Prostate gland (tissue), 2 donors: ENCODE measurements around the gene SNAPC2.

Source experiments
- POLR2A ChIP-seq: fragments of 450-650 bp; IDR thresholded peaks from one replicate; pipeline ENCODE4 v1.6.1; 2016; ENCODE audit warnings: antibody characterized with exemption, mild to moderate bottlenecking
- POLR2AphosphoS5 ChIP-seq: sonication (generic); formaldehyde crosslinking; IDR thresholded peaks from one replicate; pipeline ENCODE4 v1.6.1; 2017; ENCODE audit warnings: antibody characterized with exemption
- TF ChIP-seq, protein P1 (sequence below), 4 experiments: fragments of 200-600 bp in 2 of 4; fragments of 450-650 bp in 2 of 4; sonication (generic) in 2 of 4; IDR thresholded peaks; 1 replicate in 3 of 4; 2 replicates in 1 of 4; pipeline ENCODE4 v1.5.1; 2016 to 2019; ENCODE audit warnings: antibody characterized with exemption in 4 of 4, mild to moderate bottlenecking in 2 of 4, moderate library complexity in 2 of 4

DNA sequence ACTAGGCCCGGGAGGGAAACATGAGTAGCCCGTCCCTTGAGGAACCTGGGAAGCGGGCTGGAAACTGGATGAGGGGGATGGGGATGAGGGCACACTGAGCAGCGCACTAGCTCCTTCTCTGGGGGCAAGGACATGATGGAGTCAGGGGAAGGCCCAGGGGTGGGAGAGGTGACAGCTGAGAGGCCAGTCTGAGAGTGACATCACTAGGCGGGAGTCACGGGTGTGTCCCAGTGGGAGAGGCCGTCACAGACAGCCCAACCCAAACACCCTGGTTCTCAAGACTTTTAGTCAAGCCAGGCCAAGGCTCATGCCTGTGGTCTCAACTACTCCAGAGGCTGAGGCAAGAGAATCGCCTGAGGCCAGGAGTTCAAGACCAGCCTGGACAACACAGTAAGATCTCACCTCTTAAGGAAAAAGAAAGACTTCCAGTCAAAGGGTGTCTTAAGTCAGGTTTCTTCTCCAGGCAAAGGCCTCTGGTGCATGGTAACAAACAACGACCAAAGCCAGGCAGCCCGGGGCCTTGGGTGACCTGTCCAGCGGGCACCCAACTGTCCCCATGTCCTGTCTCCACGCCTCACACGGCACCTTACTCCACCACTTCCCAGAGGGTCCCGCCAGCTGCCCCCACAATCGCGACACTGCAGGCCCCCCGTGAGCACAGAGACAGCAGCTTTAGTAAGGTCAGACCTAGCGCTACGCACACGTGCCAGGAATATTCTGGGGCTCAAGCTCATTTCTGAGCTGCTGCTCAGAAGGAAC lies 48.8 kb downstream of the SNAPC2 start:
- TF ChIP-seq POLR2A = no peak
- TF ChIP-seq, protein P1, sequence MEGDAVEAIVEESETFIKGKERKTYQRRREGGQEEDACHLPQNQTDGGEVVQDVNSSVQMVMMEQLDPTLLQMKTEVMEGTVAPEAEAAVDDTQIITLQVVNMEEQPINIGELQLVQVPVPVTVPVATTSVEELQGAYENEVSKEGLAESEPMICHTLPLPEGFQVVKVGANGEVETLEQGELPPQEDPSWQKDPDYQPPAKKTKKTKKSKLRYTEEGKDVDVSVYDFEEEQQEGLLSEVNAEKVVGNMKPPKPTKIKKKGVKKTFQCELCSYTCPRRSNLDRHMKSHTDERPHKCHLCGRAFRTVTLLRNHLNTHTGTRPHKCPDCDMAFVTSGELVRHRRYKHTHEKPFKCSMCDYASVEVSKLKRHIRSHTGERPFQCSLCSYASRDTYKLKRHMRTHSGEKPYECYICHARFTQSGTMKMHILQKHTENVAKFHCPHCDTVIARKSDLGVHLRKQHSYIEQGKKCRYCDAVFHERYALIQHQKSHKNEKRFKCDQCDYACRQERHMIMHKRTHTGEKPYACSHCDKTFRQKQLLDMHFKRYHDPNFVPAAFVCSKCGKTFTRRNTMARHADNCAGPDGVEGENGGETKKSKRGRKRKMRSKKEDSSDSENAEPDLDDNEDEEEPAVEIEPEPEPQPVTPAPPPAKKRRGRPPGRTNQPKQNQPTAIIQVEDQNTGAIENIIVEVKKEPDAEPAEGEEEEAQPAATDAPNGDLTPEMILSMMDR (IDR thresholded peaks at IDR 0.05) = no peak
- no peak for TF ChIP-seq POLR2AphosphoS5
